HepG2 (cell line): Measurements from ENCODE around the gene RBM26. TPM values are rescaled to one million over a fixed set of nuclear protein-coding genes. Genes with fewer than 3 reads are reported as not detected.

Experiments
- CBX2 ChIP-seq, 2 experiments: fragments of 200-600 bp in 1 of 2; sonication (generic); formaldehyde crosslinking in 1 of 2; IDR thresholded peaks; 2 replicates each; pipeline versions ENCODE4 v1.7.0 to v1.8.1; 2018 to 2022; ENCODE audit warnings: low read depth in 2 of 2, low read length in 1 of 2, mild to moderate bottlenecking in 1 of 2, missing genetic modification reagents in 1 of 2
- CBX5 ChIP-seq: sonication (generic); formaldehyde crosslinking; IDR thresholded peaks from 2 replicates; pipeline ENCODE4 v1.4.0; 2020; ENCODE audit warnings: missing genetic modification reagents, borderline replicate concordance
- JDP2 ChIP-seq: sonication (generic); formaldehyde crosslinking; IDR thresholded peaks from 2 replicates; pipeline ENCODE4 v1.8.1; 2022; ENCODE audit warnings: missing genetic modification reagents, borderline replicate concordance
- JUND ChIP-seq: sonication (generic); formaldehyde crosslinking; IDR thresholded peaks from 2 replicates; pipeline ENCODE4 v1.8.0; 2022; ENCODE audit warnings: mild to moderate bottlenecking, missing genetic modification reagents
- SATB2 ChIP-seq: sonication (generic); formaldehyde crosslinking; IDR thresholded peaks from 2 replicates; pipeline ENCODE4 v1.5.0; 2020; ENCODE audit warnings: missing genetic modification reagents
- SP2 ChIP-seq: sonication (generic); formaldehyde crosslinking; IDR thresholded peaks from 2 replicates; pipeline ENCODE4 v1.5.1; 2020; ENCODE audit warnings: mild to moderate bottlenecking, missing genetic modification reagents
- ZNF292 ChIP-seq: sonication (generic); formaldehyde crosslinking; IDR thresholded peaks from 2 replicates; pipeline ENCODE4 v1.8.1; 2022; ENCODE audit warnings: mild to moderate bottlenecking, low read depth, missing genetic modification reagents, borderline replicate concordance
- ZNF34 ChIP-seq: sonication (generic); formaldehyde crosslinking; IDR thresholded peaks from 2 replicates; pipeline ENCODE4 v1.4.0; 2020; ENCODE audit warnings: mild to moderate bottlenecking, missing genetic modification reagents, borderline replicate concordance
- ZNF781 ChIP-seq: sonication (generic); formaldehyde crosslinking; IDR thresholded peaks from 2 replicates; pipeline ENCODE4 v1.5.1; 2020; ENCODE audit warnings: borderline replicate concordance, mild to moderate bottlenecking, missing genetic modification reagents; ENCODE audit errors: not compliant biosample characterization
- polyA plus RNA-seq, 8 experiments: library from polyadenylated mRNA; depleted of rRNA in 3 of 8; stranded (reverse) in 7 of 8; unstranded in 1 of 8; fragments of >200 nt; fragmentation: Illumina TruSeq in 4 of 8; extraction: Trizol in 4 of 8; gene quantifications; 2 replicates each; pipeline versions ENCODE4 v1.2.1 to v1.2.3, GENCODE V29; 2011 to 2016; ENCODE audit warnings: low read depth in 4 of 8, missing spikeins in 1 of 8, mixed read lengths in 1 of 8; ENCODE audit not compliant: insufficient read depth in 1 of 8
- total RNA-seq, 5 experiments: library from RNA; depleted of rRNA; stranded (reverse); fragments of >200 nt; fragmentation: Illumina TruSeq; extraction: Trizol; gene quantifications; 2 replicates each; pipeline ENCODE4 v1.2.3, GENCODE V29; 2016; ENCODE audit warnings: low read depth in 1 of 5
- TF ChIP-seq, protein P1 (sequence below): sonication (generic); formaldehyde crosslinking; IDR thresholded peaks from 2 replicates; pipeline ENCODE4 v1.8.0; 2022; ENCODE audit warnings: missing genetic modification reagents, mild to moderate bottlenecking, inconsistent platforms, borderline replicate concordance
- TF ChIP-seq, protein P2 (sequence below): IDR thresholded peaks from 2 replicates; pipeline ENCODE4 v1.6.1; 2016

The RBM26 gene
- total and polyA plus RNA-seq, 2 of the 13 experiments (the other 11 are each of a cell fraction or from before 2014, with no cell fraction given): 19.4 to 34.4 TPM

DNA sequence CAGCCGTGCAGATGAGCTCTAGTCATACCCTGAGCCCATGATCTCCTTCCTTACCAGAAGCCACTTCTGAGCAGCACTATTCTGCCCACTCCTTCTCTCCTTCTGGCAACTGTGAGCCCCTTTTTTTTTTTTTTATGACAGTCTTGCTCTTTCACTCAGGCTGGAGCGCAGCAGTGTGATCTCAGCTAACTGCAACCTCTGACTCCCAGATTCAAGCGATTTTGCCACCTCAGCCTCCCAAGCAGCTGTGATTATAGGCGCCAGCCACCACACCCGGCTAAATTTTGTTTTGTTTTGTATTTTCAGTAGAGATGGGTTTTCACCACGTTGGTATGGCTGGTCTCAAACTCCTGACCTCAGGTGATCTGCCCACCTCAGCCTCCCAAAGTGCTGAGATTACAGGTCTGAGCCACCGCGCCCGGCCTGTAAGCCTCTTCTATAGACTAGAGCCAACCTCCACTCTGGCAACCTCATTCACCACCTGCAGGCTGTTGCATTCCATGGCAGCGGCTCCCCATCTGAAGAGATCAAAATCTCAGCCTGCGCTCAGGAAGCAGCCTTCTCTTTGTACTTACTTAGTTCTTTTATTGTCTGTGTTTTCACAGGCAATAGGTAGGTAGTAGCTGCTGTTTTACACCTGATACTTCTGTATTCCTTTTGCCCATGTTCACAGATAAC lies 40.1 kb upstream of the RBM26 start (continued):
- TF ChIP-seq CBX2 (IDR thresholded peaks at IDR 0.05; ENCODE audit: low read depth, low read length) (no peak), CBX2 (CRISPR knock-in tag; IDR thresholded peaks at IDR 0.05; ENCODE audit: low read depth) (no peak), CBX5 (CRISPR knock-in tag) (no peak), ZNF292 (CRISPR knock-in tag) (no peak), ZNF34 (CRISPR knock-in tag) (no peak), ZNF781 (CRISPR knock-in tag) (no peak), JUND (CRISPR knock-in tag) (no peak), JDP2 (CRISPR knock-in tag) (no peak), SATB2 (no peak), SP2 (CRISPR knock-in tag) (no peak)
- TF ChIP-seq, protein P1, sequence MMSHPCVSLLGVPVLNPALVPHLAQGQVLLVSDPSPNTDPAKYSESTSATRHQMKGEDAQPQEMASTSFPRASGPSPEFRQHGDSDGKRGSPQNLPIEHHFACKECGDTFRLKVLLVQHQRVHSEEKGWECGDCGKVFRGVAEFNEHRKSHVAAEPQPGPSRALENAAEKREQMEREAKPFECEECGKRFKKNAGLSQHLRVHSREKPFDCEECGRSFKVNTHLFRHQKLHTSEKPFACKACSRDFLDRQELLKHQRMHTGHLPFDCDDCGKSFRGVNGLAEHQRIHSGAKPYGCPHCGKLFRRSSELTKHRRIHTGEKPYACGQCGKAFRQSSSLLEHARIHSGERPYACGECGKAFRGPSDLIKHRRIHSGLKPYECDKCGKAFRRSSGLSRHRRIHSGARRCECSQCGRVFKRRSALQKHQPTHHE: no peak
- TF ChIP-seq, protein P2, sequence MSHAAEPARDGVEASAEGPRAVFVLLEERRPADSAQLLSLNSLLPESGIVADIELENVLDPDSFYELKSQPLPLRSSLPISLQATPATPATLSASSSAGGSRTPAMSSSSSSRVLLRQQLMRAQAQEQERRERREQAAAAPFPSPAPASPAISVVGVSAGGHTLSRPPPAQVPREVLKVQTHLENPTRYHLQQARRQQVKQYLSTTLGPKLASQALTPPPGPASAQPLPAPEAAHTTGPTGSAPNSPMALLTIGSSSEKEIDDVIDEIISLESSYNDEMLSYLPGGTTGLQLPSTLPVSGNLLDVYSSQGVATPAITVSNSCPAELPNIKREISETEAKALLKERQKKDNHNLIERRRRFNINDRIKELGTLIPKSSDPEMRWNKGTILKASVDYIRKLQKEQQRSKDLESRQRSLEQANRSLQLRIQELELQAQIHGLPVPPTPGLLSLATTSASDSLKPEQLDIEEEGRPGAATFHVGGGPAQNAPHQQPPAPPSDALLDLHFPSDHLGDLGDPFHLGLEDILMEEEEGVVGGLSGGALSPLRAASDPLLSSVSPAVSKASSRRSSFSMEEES: no peak
